H1 (cell line): Measurements from ENCODE around the gene CYB561D2.

Source experiments
- CHD2 ChIP-seq: IDR thresholded peaks from 2 replicates; pipeline ENCODE4 v1.6.1; 2012; ENCODE audit warnings: low read length, improper control_type of control experiment
- CTCF ChIP-seq, 3 experiments: IDR thresholded peaks; 1 replicate in 2 of 3; 2 replicates in 1 of 3; pipeline versions ENCODE4 v1.5.1 to v1.6.1; 2011; ENCODE audit warnings: low read length in 3 of 3, mild to moderate bottlenecking in 3 of 3, inconsistent platforms in 2 of 3, low read depth in 1 of 3, moderate library complexity in 1 of 3; ENCODE audit not compliant: insufficient read depth in 1 of 3; ENCODE audit errors: control extremely low read depth in 1 of 3
- EZH2 ChIP-seq: fragments of 200-600 bp; sonication (generic); IDR thresholded peaks from 2 replicates; pipeline ENCODE4 v1.7.1; 2012; ENCODE audit warnings: low read depth, mild to moderate bottlenecking, moderate library complexity, low read length, inconsistent platforms; ENCODE audit not compliant: severe bottlenecking
- GABPA ChIP-seq: IDR thresholded peaks from 2 replicates; pipeline ENCODE4 v1.6.1; 2011; ENCODE audit warnings: mild to moderate bottlenecking, low read length, moderate library complexity, borderline replicate concordance; ENCODE audit not compliant: insufficient read depth
- JUN ChIP-seq: IDR thresholded peaks from 2 replicates; pipeline ENCODE4 v1.6.1; 2011; ENCODE audit warnings: low read depth, mild to moderate bottlenecking, improper control_type of control experiment, low read length
- POLR2A ChIP-seq, 2 experiments: IDR thresholded peaks; 1 replicate in 1 of 2; 2 replicates in 1 of 2; pipeline ENCODE4 v1.6.1; 2011; ENCODE audit warnings: low read depth in 2 of 2, low read length in 2 of 2, mild to moderate bottlenecking in 2 of 2; ENCODE audit errors: control extremely low read depth in 1 of 2
- RAD21 ChIP-seq, 2 experiments: IDR thresholded peaks in 1 of 2; conservative IDR thresholded peaks in 1 of 2; 2 replicates each; pipeline ENCODE4 v1.6.1; 2011; ENCODE audit warnings: low read depth in 2 of 2, low read length in 2 of 2, improper control_type of control experiment in 1 of 2, inconsistent platforms in 1 of 2, mild to moderate bottlenecking in 1 of 2, moderate library complexity in 1 of 2
- RFX5 ChIP-seq: IDR thresholded peaks from 2 replicates; pipeline ENCODE4 v1.6.1; 2011; ENCODE audit warnings: low read depth, low read length, improper control_type of control experiment, borderline replicate concordance
- RXRA ChIP-seq: IDR thresholded peaks from 2 replicates; pipeline ENCODE4 v1.6.1; 2011; ENCODE audit warnings: low read depth, mild to moderate bottlenecking, low read length, moderate library complexity; ENCODE audit not compliant: insufficient read depth
- TBP ChIP-seq: IDR thresholded peaks from 2 replicates; pipeline ENCODE4 v1.6.1; 2011; ENCODE audit warnings: low read depth, low read length, improper control_type of control experiment

- TF ChIP-seq EZH2 = no peak
- TF ChIP-seq CTCF (IDR thresholded peaks at IDR 0.05; ENCODE audit: control extremely low read depth in 1 of 3, insufficient read depth in 1 of 3, low read depth in 1 of 3, low read length in 3 of 3) = no peak
- no peak for TF ChIP-seq RAD21 (IDR thresholded peaks at IDR 0.05 in 1 of 2, conservative IDR thresholded peaks at IDR 0.05 in 1 of 2; ENCODE audit: low read depth in 2 of 2, low read length in 2 of 2)
- no peak for TF ChIP-seq POLR2A (IDR thresholded peaks at IDR 0.05; ENCODE audit: control extremely low read depth in 1 of 2, low read depth in 2 of 2, low read length in 2 of 2)
- no peak for TF ChIP-seq RFX5
- TF ChIP-seq CHD2 = no peak
- TF ChIP-seq JUN = no peak
- TF ChIP-seq TBP = no peak
- TF ChIP-seq RXRA = no peak
- no peak for TF ChIP-seq GABPA
Observed at GRCh38 chr3:50345008-50345407, 5.7 kb upstream of the CYB561D2 start.
